ENCODE results near the gene RAP1B.

- no peak for TF ChIP-seq TARDBP (IDR thresholded peaks at IDR 0.05)
- no peak for TF ChIP-seq ELF4 (IDR thresholded peaks at IDR 0.05)
- no peak for TF ChIP-seq NFRKB (IDR thresholded peaks at IDR 0.05)
- no peak for TF ChIP-seq FOXM1 (IDR thresholded peaks at IDR 0.05; ENCODE audit: borderline replicate concordance)
- TF ChIP-seq PKNOX1 (IDR thresholded peaks at IDR 0.05) = no peak
These were observed 56.6 kb downstream of the RAP1B start for GRCh38 chr12:68667291-68667690.

All from HEK293T (cell line).